ENCODE data around the gene CADM1. TPM values are rescaled to one million over a fixed set of nuclear protein-coding genes. Genes with fewer than 3 reads are reported as not detected.

CADM1 gene
- polyA plus RNA-seq, 1 donor (not counting 4 experiments of a cell fraction or from before 2014, with no cell fraction given) = 9.5 TPM

DNA sequence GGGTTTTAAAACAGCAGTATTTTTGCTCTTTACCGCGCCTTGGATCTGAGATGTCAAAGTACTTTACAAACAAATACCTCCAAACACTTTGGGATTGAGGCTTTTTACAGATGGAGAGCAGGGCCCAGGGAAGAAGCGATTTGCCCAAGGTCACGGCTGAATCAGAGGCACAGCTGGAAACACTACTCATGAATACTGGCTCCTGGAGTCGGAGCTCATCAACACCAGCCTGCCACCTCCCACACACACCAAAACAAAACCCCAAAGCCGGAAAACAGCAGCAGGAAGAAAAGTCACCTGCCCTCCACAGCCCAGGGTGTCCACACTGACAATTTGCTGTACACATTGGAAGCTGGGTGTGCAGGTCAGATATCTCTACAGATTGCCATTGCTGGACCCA is 339.4 kb downstream of the CADM1 start:
- FAIRE-seq (no peak), DNase-seq (ENCODE audit: low read depth, low spot score) (no peak)
- Histone ChIP-seq H3K4me1 (ENCODE audit: control insufficient read depth, extremely low read depth, insufficient read depth, low read length) (peaks cover 10% of the 10 kb centered on the region), H3K79me2 (ENCODE audit: control insufficient read depth, insufficient read depth, low read length) (no peaks in the 10 kb centered on the region), H3K27ac (ENCODE audit: control insufficient read depth, insufficient read depth, low read length) (no peak overlapping the region), H2AFZ (ENCODE audit: control insufficient read depth, low read length) (no peak overlapping the region), H3K4me3 (ENCODE audit: control insufficient read depth in 2 of 3, extremely low read depth in 1 of 3, insufficient read depth in 2 of 3, low read depth in 1 of 3, low read length in 3 of 3) (no peak overlapping the region), H3K4me2 (ENCODE audit: control insufficient read depth, extremely low read depth, insufficient read depth, low read depth, low read length) (no peak overlapping the region), H3K9ac (ENCODE audit: control insufficient read depth, extremely low read depth, insufficient read depth, low read length) (no peak overlapping the region), H3K9me1 (ENCODE audit: control insufficient read depth, extremely low read depth, insufficient read depth, low read length) (no peaks in the 10 kb centered on the region), H3K36me3 (ENCODE audit: control insufficient read depth in 2 of 2, extremely low read depth in 1 of 2, insufficient read depth in 2 of 2, low read length in 2 of 2) (no peaks in the 10 kb centered on the region), H3K27me3 (ENCODE audit: control insufficient read depth, extremely low read depth, insufficient read depth, low read length) (no peaks in the 10 kb centered on the region), H4K20me1 (ENCODE audit: control insufficient read depth, extremely low read depth, insufficient read depth, low read length) (no peaks in the 10 kb centered on the region), H3K9me3 (ENCODE audit: control insufficient read depth, low read depth, low read length) (no peaks in the 10 kb centered on the region)
- TF ChIP-seq, protein P1, sequence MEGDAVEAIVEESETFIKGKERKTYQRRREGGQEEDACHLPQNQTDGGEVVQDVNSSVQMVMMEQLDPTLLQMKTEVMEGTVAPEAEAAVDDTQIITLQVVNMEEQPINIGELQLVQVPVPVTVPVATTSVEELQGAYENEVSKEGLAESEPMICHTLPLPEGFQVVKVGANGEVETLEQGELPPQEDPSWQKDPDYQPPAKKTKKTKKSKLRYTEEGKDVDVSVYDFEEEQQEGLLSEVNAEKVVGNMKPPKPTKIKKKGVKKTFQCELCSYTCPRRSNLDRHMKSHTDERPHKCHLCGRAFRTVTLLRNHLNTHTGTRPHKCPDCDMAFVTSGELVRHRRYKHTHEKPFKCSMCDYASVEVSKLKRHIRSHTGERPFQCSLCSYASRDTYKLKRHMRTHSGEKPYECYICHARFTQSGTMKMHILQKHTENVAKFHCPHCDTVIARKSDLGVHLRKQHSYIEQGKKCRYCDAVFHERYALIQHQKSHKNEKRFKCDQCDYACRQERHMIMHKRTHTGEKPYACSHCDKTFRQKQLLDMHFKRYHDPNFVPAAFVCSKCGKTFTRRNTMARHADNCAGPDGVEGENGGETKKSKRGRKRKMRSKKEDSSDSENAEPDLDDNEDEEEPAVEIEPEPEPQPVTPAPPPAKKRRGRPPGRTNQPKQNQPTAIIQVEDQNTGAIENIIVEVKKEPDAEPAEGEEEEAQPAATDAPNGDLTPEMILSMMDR (optimal IDR thresholded peaks at IDR 0.05 in 1 of 3, IDR thresholded peaks at IDR 0.05 in 1 of 3, conservative IDR thresholded peaks at IDR 0.05 in 1 of 3; ENCODE audit: extremely low read depth in 1 of 3, insufficient read depth in 2 of 3, low read length in 3 of 3) = no peak
- no peak for TF ChIP-seq EZH2 (IDR thresholded peaks at IDR 0.05; ENCODE audit: low read length)
- dilution Hi-C loops (cut with MboI; ENCODE audit: extremely low pct_ligation_motif_present, low sequenced_read_pairs) = no loop called here

DNA sequence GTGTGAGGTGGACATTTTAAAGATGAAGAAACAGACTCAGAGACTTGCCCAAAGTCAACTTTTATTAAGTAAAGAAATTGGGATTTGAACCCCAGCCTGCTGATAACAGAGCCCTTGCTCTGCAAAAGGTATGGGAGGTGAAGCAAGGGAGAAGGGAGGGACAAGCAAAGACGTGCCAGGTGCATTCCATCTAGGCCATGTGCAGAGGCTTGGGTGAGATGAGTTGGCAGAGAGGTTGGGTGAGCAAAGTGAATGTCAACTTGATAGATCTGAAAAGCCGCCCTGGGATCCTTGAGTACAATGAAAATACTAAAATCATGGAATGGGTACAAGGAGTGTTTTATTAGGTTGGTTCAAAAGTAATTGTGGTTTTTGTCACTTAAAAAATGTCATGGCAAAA is 341.3 kb downstream of the CADM1 start:
- no peak overlapping the region for H2AFZ ChIP-seq (ENCODE audit: control insufficient read depth, low read length)
- H3K27me3 ChIP-seq (ENCODE audit: control insufficient read depth, extremely low read depth, insufficient read depth, low read length) = no peaks in the 10 kb centered on the region
- no peak for TF ChIP-seq EZH2 (IDR thresholded peaks at IDR 0.05; ENCODE audit: low read length)
- TF ChIP-seq, protein P1 (optimal IDR thresholded peaks at IDR 0.05 in 1 of 3, IDR thresholded peaks at IDR 0.05 in 1 of 3, conservative IDR thresholded peaks at IDR 0.05 in 1 of 3; ENCODE audit: extremely low read depth in 1 of 3, insufficient read depth in 2 of 3, low read length in 3 of 3) = no peak
- H3K27ac ChIP-seq (ENCODE audit: control insufficient read depth, insufficient read depth, low read length) = no peak overlapping the region
- peak overlapping the region; percentile 18 for H3K4me2 ChIP-seq (ENCODE audit: control insufficient read depth, extremely low read depth, insufficient read depth, low read depth, low read length)
- dilution Hi-C loops (cut with MboI; ENCODE audit: extremely low pct_ligation_motif_present, low sequenced_read_pairs) = no loop called here
- peak; percentile 9 for FAIRE-seq
- peaks cover 13% of the 10 kb centered on the region for H3K4me1 ChIP-seq (ENCODE audit: control insufficient read depth, extremely low read depth, insufficient read depth, low read length)
- H3K4me3 ChIP-seq (ENCODE audit: control insufficient read depth in 2 of 3, extremely low read depth in 1 of 3, insufficient read depth in 2 of 3, low read depth in 1 of 3, low read length in 3 of 3) = no peak overlapping the region
- no peaks in the 10 kb centered on the region for H3K79me2 ChIP-seq (ENCODE audit: control insufficient read depth, insufficient read depth, low read length)
- no peaks in the 10 kb centered on the region for H3K9me3 ChIP-seq (ENCODE audit: control insufficient read depth, low read depth, low read length)
- no peak for DNase-seq (ENCODE audit: low read depth, low spot score)
- no peaks in the 10 kb centered on the region for H3K9me1 ChIP-seq (ENCODE audit: control insufficient read depth, extremely low read depth, insufficient read depth, low read length)
- no peak overlapping the region for H3K9ac ChIP-seq (ENCODE audit: control insufficient read depth, extremely low read depth, insufficient read depth, low read length)
- H4K20me1 ChIP-seq (ENCODE audit: control insufficient read depth, extremely low read depth, insufficient read depth, low read length) = no peaks in the 10 kb centered on the region
- no peaks in the 10 kb centered on the region for H3K36me3 ChIP-seq (ENCODE audit: control insufficient read depth in 2 of 2, extremely low read depth in 1 of 2, insufficient read depth in 2 of 2, low read length in 2 of 2)

Data from keratinocyte (primary cell).